HG03135 (cell line): ENCODE measurements around the gene SELPLG.
"Not testable (repeated sequence)": the region's sequence is repeated elsewhere in the genome, so short reads cannot be mapped to it uniquely, and the experiment has no call there.

Source experiments
- ATAC-seq: cut with Tn5 transposase; IDR thresholded peaks from one replicate; pipeline ENCODE4 v1.9.1; 2021; ENCODE audit warnings: mild to moderate bottlenecking, moderate library complexity; ENCODE audit not compliant: unreplicated experiment

Gene SELPLG

GRCh38 chr12:108592033-108592909 is 41.4 kb downstream of the SELPLG start:
- no peak for ATAC-seq

- no peak for ATAC-seq
Observed at GRCh38 chr12:108591267-108591980, 42.3 kb downstream of the SELPLG start.

- not testable (repeated sequence) for ATAC-seq
Observed at GRCh38 chr12:108590463-108590862, 43.2 kb downstream of the SELPLG start.

GRCh38 chr12:108589840-108590229 is 43.9 kb downstream of the SELPLG start:
- ATAC-seq = no peak

- no peak for ATAC-seq
Observed at GRCh38 chr12:108589028-108589839, 44.5 kb downstream of the SELPLG start.

GRCh38 chr12:108587826-108588225 is 45.9 kb downstream of the SELPLG start:
- ATAC-seq = no peak

- ATAC-seq = no peak
Observed at GRCh38 chr12:108586306-108586705, 47.4 kb downstream of the SELPLG start.

- no peak for ATAC-seq
Observed at GRCh38 chr12:108585864-108586263, 47.8 kb downstream of the SELPLG start.

GRCh38 chr12:108584456-108585065 is 49.1 kb downstream of the SELPLG start:
- no peak for ATAC-seq

GRCh38 chr12:108583991-108584390 is 49.7 kb downstream of the SELPLG start:
- ATAC-seq = no peak

GRCh38 chr12:108582978-108583770 is 50.5 kb downstream of the SELPLG start:
- ATAC-seq = no peak

- ATAC-seq = no peak
Observed at GRCh38 chr12:108582509-108582908, 51.2 kb downstream of the SELPLG start.

- no peak for ATAC-seq
Observed at GRCh38 chr12:108581311-108582227, 52.1 kb downstream of the SELPLG start.

GRCh38 chr12:108580531-108580930 is 53.2 kb downstream of the SELPLG start:
- ATAC-seq = no peak

GRCh38 chr12:108578813-108579212 is 54.9 kb downstream of the SELPLG start:
- ATAC-seq = no peak

GRCh38 chr12:108578264-108578663 is 55.4 kb downstream of the SELPLG start:
- no peak for ATAC-seq

GRCh38 chr12:108577458-108577857 is 56.2 kb downstream of the SELPLG start:
- ATAC-seq = no peak

- no peak for ATAC-seq
Observed at GRCh38 chr12:108576660-108577234, 56.9 kb downstream of the SELPLG start.
